ENCODE data around the gene TET1.

GRCh38 chr10:68668972-68669371 lies 108.8 kb downstream of the TET1 start:
- no peak for TF ChIP-seq CTCF (IDR thresholded peaks at IDR 0.05; ENCODE audit: low read depth, low read length, missing input control)
- TF ChIP-seq JUND (IDR thresholded peaks at IDR 0.05), result no peak
- no peak for TF ChIP-seq EGR1 (IDR thresholded peaks at IDR 0.05; ENCODE audit: low read depth in 2 of 2)
- TF ChIP-seq ATF3 (IDR thresholded peaks at IDR 0.05), result no peak
- no peak for TF ChIP-seq TAF1 (conservative IDR thresholded peaks at IDR 0.05)
- TF ChIP-seq ZBTB33 (IDR thresholded peaks at IDR 0.05), result no peak
- no peak for TF ChIP-seq REST (IDR thresholded peaks at IDR 0.05)
